ENCODE measurements around the gene GARNL3.

Gene GARNL3

DNA sequence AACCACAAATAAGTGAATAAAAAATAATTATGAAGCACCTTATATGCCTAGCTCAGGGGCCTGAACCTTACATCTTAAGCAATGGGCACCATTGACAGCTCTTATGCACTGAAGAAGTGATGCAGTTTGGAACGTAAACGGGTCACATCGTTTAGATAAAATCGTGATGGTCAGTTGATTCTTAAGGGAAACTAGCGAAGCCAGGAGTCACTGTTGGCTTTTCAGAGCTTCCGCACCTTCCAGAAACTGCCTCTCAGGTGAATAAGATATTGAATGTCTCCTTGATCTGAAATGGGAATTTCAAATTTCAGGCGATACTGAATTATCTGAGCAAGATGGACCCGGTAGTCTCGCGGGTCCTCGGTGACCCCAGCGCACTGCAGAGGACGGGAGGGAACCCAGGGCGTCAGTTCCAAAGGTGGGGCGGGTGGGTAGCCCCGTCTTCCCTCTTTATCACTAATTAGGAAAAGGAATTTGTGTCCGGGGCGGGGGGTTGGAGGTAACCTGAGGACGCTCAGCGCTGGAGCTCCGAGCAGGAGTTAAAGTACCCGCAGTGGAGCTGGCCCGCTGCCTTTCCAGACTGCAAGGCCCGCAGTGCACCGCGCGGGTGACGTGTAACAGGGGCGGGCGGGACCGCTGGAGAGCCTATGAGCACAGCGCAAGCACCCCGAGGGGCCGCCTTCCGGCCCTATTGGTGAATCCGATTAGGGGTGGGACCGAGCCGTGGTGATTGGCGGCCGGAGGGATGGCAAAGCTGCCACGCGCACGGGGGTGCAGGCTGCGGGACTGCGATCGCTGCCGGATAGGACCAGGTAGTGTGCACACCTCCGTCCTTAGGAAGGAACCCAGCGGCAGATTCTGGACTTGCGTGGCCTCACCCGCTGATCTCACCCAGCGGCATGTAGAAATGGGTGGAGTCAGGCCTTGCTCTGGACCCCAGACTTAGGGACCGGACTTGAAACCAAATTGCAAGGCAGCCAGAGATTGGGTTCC is 19.7 kb upstream of the GARNL3 start:
- Histone ChIP-seq H3K79me2 (ENCODE audit: insufficient read depth, low read length) (no peaks in the 10 kb centered on the region), H2AFZ (ENCODE audit: low read length) (peak overlapping the region; percentile 62), H3K9me2 (ENCODE audit: low read depth, low read length) (no peaks in the 10 kb centered on the region), H3K27me3 (ENCODE audit: insufficient read depth, low read length) (no peaks in the 10 kb centered on the region), H3K9me3 (ENCODE audit: low read length) (no peaks in the 10 kb centered on the region), H3K36me3 (ENCODE audit: insufficient read depth, low read length) (no peaks in the 10 kb centered on the region), H3K4me3 (ENCODE audit: low read depth, low read length, poor library complexity, severe bottlenecking) (peak overlapping the region; percentile 66), H3F3A (ENCODE audit: insufficient read depth, low read length) (no peaks in the 10 kb centered on the region), H4K20me1 (ENCODE audit: insufficient read depth, low read length) (no peaks in the 10 kb centered on the region), H3K4me1 (ENCODE audit: insufficient read depth, low read length, severe bottlenecking) (peaks cover 13% of the 10 kb centered on the region), H3K27ac (ENCODE audit: low read depth, low read length, poor library complexity, severe bottlenecking) (no peak overlapping the region), H3K9ac (ENCODE audit: low read length) (peak overlapping the region; percentile 60), H3K4me2 (ENCODE audit: low read length) (peak overlapping the region; percentile 88)
- TF ChIP-seq, protein P1, sequence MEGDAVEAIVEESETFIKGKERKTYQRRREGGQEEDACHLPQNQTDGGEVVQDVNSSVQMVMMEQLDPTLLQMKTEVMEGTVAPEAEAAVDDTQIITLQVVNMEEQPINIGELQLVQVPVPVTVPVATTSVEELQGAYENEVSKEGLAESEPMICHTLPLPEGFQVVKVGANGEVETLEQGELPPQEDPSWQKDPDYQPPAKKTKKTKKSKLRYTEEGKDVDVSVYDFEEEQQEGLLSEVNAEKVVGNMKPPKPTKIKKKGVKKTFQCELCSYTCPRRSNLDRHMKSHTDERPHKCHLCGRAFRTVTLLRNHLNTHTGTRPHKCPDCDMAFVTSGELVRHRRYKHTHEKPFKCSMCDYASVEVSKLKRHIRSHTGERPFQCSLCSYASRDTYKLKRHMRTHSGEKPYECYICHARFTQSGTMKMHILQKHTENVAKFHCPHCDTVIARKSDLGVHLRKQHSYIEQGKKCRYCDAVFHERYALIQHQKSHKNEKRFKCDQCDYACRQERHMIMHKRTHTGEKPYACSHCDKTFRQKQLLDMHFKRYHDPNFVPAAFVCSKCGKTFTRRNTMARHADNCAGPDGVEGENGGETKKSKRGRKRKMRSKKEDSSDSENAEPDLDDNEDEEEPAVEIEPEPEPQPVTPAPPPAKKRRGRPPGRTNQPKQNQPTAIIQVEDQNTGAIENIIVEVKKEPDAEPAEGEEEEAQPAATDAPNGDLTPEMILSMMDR (IDR thresholded peaks at IDR 0.05; ENCODE audit: low read length): no peak
- TF ChIP-seq EZH2 (IDR thresholded peaks at IDR 0.05; ENCODE audit: borderline replicate concordance, low read length): no peak

DNA sequence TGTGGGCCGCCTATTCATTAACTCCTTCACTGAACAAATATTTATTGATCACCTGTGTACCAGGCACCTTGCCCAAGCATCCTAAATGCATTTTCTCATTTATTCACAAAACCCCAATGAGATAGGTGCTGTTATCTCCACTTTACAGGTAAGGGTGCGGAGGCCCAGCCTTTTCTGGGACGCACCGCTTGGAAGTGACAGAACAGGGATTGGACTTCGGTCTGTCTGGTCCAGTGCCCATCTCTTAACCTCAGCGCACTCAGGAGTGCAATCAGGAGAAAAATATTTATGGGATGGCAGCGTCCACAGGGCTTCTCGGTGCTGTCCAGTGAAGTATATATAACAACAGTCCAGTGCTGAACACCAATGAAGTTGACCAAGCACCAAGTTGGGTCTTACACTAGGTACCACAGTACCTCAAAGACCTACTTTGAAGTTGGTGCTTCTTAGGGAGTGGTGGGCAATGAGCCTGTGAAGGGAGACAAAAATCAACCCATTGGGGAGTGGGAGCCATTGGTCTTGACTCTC is 18.9 kb upstream of the GARNL3 start:
- Histone ChIP-seq H3K9me2 (ENCODE audit: low read depth, low read length) (no peaks in the 10 kb centered on the region), H3F3A (ENCODE audit: insufficient read depth, low read length) (no peaks in the 10 kb centered on the region), H3K27me3 (ENCODE audit: insufficient read depth, low read length) (no peaks in the 10 kb centered on the region), H4K20me1 (ENCODE audit: insufficient read depth, low read length) (no peaks in the 10 kb centered on the region), H3K36me3 (ENCODE audit: insufficient read depth, low read length) (no peaks in the 10 kb centered on the region), H3K27ac (ENCODE audit: low read depth, low read length, poor library complexity, severe bottlenecking) (no peak overlapping the region), H3K79me2 (ENCODE audit: insufficient read depth, low read length) (no peaks in the 10 kb centered on the region), H2AFZ (ENCODE audit: low read length) (peak overlapping the region; percentile 16; the same call in 1 of the 2 replicates), H3K4me3 (ENCODE audit: low read depth, low read length, poor library complexity, severe bottlenecking) (peak overlapping the region; percentile 66), H3K4me2 (ENCODE audit: low read length) (peak overlapping the region; percentile 88), H3K9me3 (ENCODE audit: low read length) (no peaks in the 10 kb centered on the region), H3K9ac (ENCODE audit: low read length) (peak overlapping the region; percentile 52; the same call in 1 of the 2 replicates), H3K4me1 (ENCODE audit: insufficient read depth, low read length, severe bottlenecking) (peaks cover 13% of the 10 kb centered on the region)
- no peak for TF ChIP-seq EZH2 (IDR thresholded peaks at IDR 0.05; ENCODE audit: borderline replicate concordance, low read length)

DNA sequence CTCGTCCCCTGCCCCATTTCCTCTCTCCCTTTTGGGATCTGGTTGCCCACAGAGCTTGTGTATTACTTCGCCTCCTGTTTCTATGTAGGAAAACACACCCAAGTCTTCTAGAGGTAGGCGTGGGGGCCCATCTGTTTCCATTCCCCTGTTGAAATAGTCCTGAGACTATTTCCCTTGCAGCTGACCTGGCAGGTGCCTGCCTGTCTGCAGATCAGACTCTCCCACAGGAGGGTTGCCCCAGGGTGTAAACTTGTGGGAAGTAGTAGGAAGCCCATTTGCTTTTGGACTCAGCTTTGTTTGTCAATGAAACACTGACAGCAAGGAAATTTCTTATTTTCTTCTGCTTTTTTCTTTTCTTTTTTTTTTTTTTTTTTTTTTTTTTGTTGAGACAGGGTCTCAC is 16.3 kb upstream of the GARNL3 start:
- H3K4me1 ChIP-seq (ENCODE audit: insufficient read depth, low read length, severe bottlenecking): peaks cover 13% of the 10 kb centered on the region
- H3K4me3 ChIP-seq (ENCODE audit: low read depth, low read length, poor library complexity, severe bottlenecking): no peak overlapping the region
- no peaks in the 10 kb centered on the region for H3F3A ChIP-seq (ENCODE audit: insufficient read depth, low read length)
- no peak overlapping the region for H2AFZ ChIP-seq (ENCODE audit: low read length)
- no peaks in the 10 kb centered on the region for H3K36me3 ChIP-seq (ENCODE audit: insufficient read depth, low read length)
- H3K4me2 ChIP-seq (ENCODE audit: low read length): no peak overlapping the region
- H3K79me2 ChIP-seq (ENCODE audit: insufficient read depth, low read length): no peaks in the 10 kb centered on the region
- TF ChIP-seq EZH2 (IDR thresholded peaks at IDR 0.05; ENCODE audit: borderline replicate concordance, low read length): no peak
- TF ChIP-seq, protein P1 (IDR thresholded peaks at IDR 0.05; ENCODE audit: low read length): no peak
- H3K9me2 ChIP-seq (ENCODE audit: low read depth, low read length): no peaks in the 10 kb centered on the region
- no peaks in the 10 kb centered on the region; the same call in 1 of the 2 replicates for H3K9me3 ChIP-seq (ENCODE audit: low read length)
- no peak overlapping the region for H3K27ac ChIP-seq (ENCODE audit: low read depth, low read length, poor library complexity, severe bottlenecking)
- H3K27me3 ChIP-seq (ENCODE audit: insufficient read depth, low read length): peaks cover 7% of the 10 kb centered on the region; the same call in 1 of the 2 replicates
- H3K9ac ChIP-seq (ENCODE audit: low read length): no peak overlapping the region
- no peaks in the 10 kb centered on the region for H4K20me1 ChIP-seq (ENCODE audit: insufficient read depth, low read length)

All from OCI-LY1 (cell line).